Duodenal mucosa (tissue), 2 donors: Measurements from ENCODE around the gene OR10J5.

Experiments
- H3K27ac ChIP-seq: one replicate; pipeline ENCODE4 v1.7.0; 2013; ENCODE audit warnings: low read depth, low read length
- H3K27me3 ChIP-seq, 2 donors: one replicate each; pipeline ENCODE4 v1.7.0; 2013; ENCODE audit warnings: low read length in 2 of 2, control low read depth in 1 of 2; ENCODE audit not compliant: insufficient read depth in 2 of 2, control insufficient read depth in 1 of 2
- H3K36me3 ChIP-seq, 2 donors: one replicate each; pipeline ENCODE4 v1.7.0; 2013; ENCODE audit warnings: low read length in 2 of 2, control low read depth in 1 of 2; ENCODE audit not compliant: insufficient read depth in 2 of 2, control insufficient read depth in 1 of 2
- H3K4me1 ChIP-seq, 2 donors: one replicate each; pipeline ENCODE4 v1.7.0; 2013; ENCODE audit warnings: low read length in 2 of 2, control low read depth in 1 of 2; ENCODE audit not compliant: insufficient read depth in 2 of 2, control insufficient read depth in 1 of 2
- H3K4me3 ChIP-seq, 2 donors: one replicate each; pipeline ENCODE4 v1.7.0; 2013; ENCODE audit warnings: low read length in 2 of 2, low read depth in 1 of 2
- H3K9ac ChIP-seq, 2 donors: one replicate each; pipeline ENCODE4 v1.7.0; 2013; ENCODE audit warnings: low read length in 2 of 2, low read depth in 1 of 2
- H3K9me3 ChIP-seq, 2 donors: one replicate each; pipeline ENCODE4 v1.7.0; 2013; ENCODE audit warnings: low read length in 2 of 2, control low read depth in 1 of 2; ENCODE audit not compliant: control insufficient read depth in 1 of 2

OR10J5 gene

GRCh38 chr1:159493354-159493753 lies 42.5 kb downstream of the OR10J5 start:
- Histone ChIP-seq H3K9me3 (no peaks in the 10 kb centered on the region), H3K27ac (no peak overlapping the region), H3K36me3 (no peaks in the 10 kb centered on the region), H3K9ac (no peak overlapping the region), H3K27me3 (no peaks in the 10 kb centered on the region), H3K4me1 (no peaks in the 10 kb centered on the region), H3K4me3 (no peak overlapping the region)

GRCh38 chr1:159492575-159493323 lies 43.1 kb downstream of the OR10J5 start:
- H3K36me3 ChIP-seq = no peaks in the 10 kb centered on the region
- H3K27ac ChIP-seq = no peak overlapping the region
- H3K4me1 ChIP-seq = no peaks in the 10 kb centered on the region
- H3K27me3 ChIP-seq = no peaks in the 10 kb centered on the region
- H3K9ac ChIP-seq = no peak overlapping the region
- H3K9me3 ChIP-seq = no peaks in the 10 kb centered on the region
- H3K4me3 ChIP-seq = no peak overlapping the region
